Ramos (cell line): ENCODE measurements around the gene ANKRD37.

ENCODE experiments used
- in situ Hi-C: fragments of 300-500 bp; cut with MboI; formaldehyde crosslinking; loops from one replicate; pipeline ENCODE4 v1.14.3; 2022; ENCODE audit warnings: low sequenced_read_pairs; ENCODE audit not compliant: unreplicated experiment

ANKRD37 gene

GRCh38 chr4:185396724-185397385 is at the start of gene ANKRD37:
Gene ANKRD37 (plus strand): TSS chr4:185396841. CDS start chr4:185396924, 83 bp downstream.
- in situ Hi-C loops: no loop called here

- in situ Hi-C loops: no loop called here
These were observed 49.6 kb upstream of the ANKRD37 start for GRCh38 chr4:185346975-185347601.

GRCh38 chr4:185351691-185352090 is 45.0 kb upstream of the ANKRD37 start:
- in situ Hi-C loops: loop anchor here (25.0 kb wide), 1 partner anchor 686 kb away; no protein-coding TSS in a partner anchor

DNA sequence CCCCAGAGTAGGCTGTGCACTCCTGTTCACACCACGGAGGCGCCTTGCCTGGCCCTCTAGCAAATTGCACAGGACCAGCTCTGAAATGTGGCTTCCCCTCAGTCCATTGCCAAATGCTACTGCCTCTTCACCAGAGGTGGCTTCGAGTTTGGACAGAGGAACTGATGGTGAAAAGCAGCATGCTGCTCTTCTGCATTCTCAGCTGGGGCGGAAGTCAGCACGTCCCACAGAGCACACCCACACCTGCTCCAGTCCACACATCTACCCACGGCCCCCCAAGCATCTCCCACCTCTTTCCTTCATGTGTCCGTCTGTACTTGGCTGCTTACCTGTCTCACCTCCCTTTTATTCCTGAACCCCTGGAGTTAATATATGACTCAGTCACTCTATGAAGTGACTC is 44.4 kb upstream of the ANKRD37 start:
- in situ Hi-C loops: loop anchor here (25.0 kb wide), 1 partner anchor 685 kb away; no protein-coding TSS in a partner anchor

GRCh38 chr4:185352741-185353140 is 43.9 kb upstream of the ANKRD37 start:
- in situ Hi-C loops: loop anchor here (25.0 kb wide), 1 partner anchor 685 kb away; no protein-coding TSS in a partner anchor

- in situ Hi-C loops: loop anchor here (25.0 kb wide), 1 partner anchor 680 kb away; no protein-coding TSS in a partner anchor
These were observed 39.4 kb upstream of the ANKRD37 start for GRCh38 chr4:185357211-185357610.

GRCh38 chr4:185357733-185358440 is 38.8 kb upstream of the ANKRD37 start:
- in situ Hi-C loops: loop anchor here (25.0 kb wide), 1 partner anchor 679 kb away; no protein-coding TSS in a partner anchor

- in situ Hi-C loops: loop anchor here (25.0 kb wide), 1 partner anchor 679 kb away; no protein-coding TSS in a partner anchor
These were observed 38.1 kb upstream of the ANKRD37 start for GRCh38 chr4:185358514-185358913.

- in situ Hi-C loops: loop anchor here (25.0 kb wide), 1 partner anchor 678 kb away; no protein-coding TSS in a partner anchor
These were observed 37.7 kb upstream of the ANKRD37 start for GRCh38 chr4:185358959-185359358.

GRCh38 chr4:185359767-185360446 is 36.7 kb upstream of the ANKRD37 start:
- in situ Hi-C loops: loop anchor here (25.0 kb wide), 1 partner anchor 677 kb away; no protein-coding TSS in a partner anchor

GRCh38 chr4:185361872-185362271 is 34.8 kb upstream of the ANKRD37 start:
- in situ Hi-C loops: loop anchor here (25.0 kb wide), 1 partner anchor 675 kb away; no protein-coding TSS in a partner anchor

- in situ Hi-C loops: loop anchor here (25.0 kb wide), 1 partner anchor 675 kb away; no protein-coding TSS in a partner anchor
These were observed 34.1 kb upstream of the ANKRD37 start for GRCh38 chr4:185362570-185362969.

- in situ Hi-C loops: loop anchor here (25.0 kb wide), 1 partner anchor 674 kb away; no protein-coding TSS in a partner anchor
These were observed 33.4 kb upstream of the ANKRD37 start for GRCh38 chr4:185363251-185363650.

DNA sequence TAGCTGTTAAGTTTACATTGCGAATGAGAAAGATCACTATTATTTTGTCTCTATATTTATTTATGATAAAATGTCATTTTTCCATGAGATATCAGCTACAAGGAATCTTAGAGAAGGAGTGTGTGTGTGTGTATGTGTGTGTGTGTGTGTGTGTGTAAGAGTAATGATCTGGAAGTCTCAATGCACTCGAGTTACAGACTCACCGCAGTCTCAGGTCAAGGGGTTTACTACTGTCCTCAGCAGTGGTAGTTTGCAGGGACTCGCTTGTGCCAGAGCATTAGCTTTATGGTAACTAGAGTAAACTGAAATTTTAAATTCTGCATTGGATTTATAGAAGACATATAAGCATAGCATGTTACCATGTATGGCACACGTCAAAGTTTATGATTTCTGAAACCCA is 31.8 kb upstream of the ANKRD37 start:
- in situ Hi-C loops: loop anchor here (25.0 kb wide), 1 partner anchor 672 kb away; no protein-coding TSS in a partner anchor

DNA sequence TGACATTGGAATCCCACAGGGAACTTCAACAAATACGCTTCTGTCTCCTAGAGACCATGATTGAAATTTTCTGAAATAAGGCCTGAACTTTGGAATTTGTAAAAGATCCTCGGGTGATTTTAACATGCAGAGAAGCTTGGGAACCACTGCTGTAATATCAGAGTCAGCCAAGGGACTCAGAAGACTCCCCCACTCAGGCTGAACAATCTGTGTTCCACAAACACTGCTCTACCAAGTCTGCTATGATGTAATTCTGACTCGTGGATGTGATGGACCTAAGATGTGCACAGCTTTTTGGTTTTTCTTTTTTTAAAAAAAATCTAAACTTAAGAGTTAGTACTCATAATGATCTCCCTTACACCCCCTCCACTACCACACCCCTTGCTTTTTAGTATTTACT is 26.9 kb upstream of the ANKRD37 start:
- in situ Hi-C loops: loop anchor here (25.0 kb wide), 1 partner anchor 668 kb away; no protein-coding TSS in a partner anchor

- in situ Hi-C loops: loop anchor here (25.0 kb wide), 1 partner anchor 667 kb away; no protein-coding TSS in a partner anchor
These were observed 26.2 kb upstream of the ANKRD37 start for GRCh38 chr4:185370268-185370949.

DNA sequence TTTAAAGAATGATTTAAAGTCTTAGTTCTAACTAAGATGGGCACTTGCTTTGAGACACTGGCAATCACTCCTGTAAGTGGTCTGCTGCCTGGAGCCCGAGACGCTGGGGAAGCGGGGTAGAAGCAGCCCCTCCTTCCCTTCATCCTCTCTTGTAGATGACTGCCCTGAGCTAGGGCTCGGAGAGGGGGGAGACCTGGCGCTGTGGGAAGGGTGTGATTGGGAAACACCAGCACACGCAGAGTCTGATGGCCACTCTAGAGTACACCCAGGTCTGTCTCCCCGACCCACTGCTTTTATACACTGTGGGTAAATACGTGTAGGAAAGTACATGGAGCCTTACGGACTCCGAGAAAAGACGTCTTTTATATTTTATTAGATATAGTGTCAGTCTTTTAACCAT is 24.9 kb upstream of the ANKRD37 start:
- in situ Hi-C loops: loop anchor here (25.0 kb wide), 1 partner anchor 666 kb away; no protein-coding TSS in a partner anchor

DNA sequence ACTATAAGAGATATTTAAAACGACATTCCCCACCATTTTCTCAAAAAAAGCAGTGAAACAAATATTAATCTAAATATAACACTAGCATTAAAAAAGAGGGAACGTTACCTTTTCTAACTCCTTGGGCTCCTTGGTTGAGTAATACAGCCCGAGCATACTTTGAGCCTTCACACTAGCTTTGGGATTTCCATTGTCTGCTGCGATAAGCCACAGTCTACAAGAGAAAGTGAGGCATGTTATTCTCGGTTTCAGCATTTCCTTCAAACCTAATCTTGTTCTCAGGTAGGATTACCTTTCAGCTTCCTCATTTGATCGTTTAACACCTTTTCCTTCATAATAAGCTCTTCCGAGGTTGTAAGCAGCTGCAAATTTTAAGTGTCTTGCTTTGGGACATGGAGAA is 22.6 kb upstream of the ANKRD37 start:
- in situ Hi-C loops: loop anchor here (25.0 kb wide), 1 partner anchor 663 kb away; no protein-coding TSS in a partner anchor

DNA sequence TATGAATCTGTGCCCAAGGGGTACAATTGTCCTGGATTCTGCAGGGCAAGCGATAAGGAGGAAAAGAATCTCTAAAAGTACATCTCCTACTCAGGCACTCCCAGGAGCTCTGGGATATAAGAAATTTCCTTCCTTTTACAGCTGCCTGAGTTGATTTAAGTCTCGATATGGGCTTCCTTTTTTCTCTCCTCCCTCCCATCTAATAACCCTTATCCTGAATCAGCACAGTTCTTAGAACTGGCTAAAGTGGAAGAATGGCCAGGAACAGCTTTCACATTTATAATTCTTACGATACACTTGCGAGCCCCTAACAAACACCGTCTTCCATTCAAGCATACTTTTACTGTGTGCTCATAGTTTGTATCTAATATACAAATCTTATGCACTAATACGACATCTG is 22.1 kb upstream of the ANKRD37 start:
- in situ Hi-C loops: loop anchor here (25.0 kb wide), 1 partner anchor 663 kb away; no protein-coding TSS in a partner anchor
